Activated CD4-positive, alpha-beta T cell treated with anti-CD3 and anti-CD28 coated beads, Interleukin-2, amount 50 U/mL, for 16 hours (primary cell): ENCODE results near the gene NEU3.
"Not testable (repeated sequence)": the region's sequence is repeated elsewhere in the genome, so short reads cannot be mapped to it uniquely, and the experiment has no call there.

Experiments used
- DNase-seq: peaks from one replicate; pipeline ENCODE4 v3.0.0-alpha.2; 2020

The NEU3 gene

DNA sequence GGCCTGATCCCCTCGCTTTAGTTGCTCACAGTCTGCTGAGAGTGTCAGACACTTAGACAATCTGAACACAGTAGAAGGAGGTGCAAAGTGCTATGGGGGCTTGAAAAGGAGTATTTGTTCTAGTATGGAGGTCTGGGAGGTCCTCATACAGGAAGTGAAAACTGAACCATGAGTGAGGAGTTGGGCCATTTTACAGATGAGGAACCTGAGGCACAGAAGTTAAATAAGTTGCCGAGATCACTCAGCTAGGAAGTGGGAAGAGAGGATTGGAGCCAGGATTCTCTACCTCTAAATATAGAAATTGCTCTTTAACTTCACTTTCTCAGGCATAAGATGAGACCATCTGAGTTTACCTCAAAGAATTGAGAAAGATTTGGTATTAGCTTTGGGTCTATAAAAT, 4.0 kb upstream of the NEU3 start:
- no peak for DNase-seq

DNA sequence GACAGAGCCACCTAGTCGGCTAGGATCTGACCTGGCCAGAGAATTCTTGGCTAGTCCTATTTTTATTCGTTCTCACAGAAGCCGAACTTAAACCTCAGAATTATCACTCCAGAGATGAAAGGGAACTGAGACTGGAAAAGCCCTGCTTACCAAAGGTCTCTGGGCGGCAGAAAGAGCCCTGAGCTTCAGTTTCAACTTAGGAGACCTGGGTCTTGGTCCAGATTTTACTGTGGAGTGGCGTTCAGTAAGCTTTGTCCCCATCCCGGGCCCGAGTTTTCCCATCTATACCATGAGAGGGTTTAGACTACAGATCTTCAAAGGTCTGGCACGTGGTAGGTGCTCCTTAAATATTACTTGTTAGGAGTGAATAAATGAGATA, 516 bp downstream of the NEU3 start:
- DNase-seq: no peak

DNA sequence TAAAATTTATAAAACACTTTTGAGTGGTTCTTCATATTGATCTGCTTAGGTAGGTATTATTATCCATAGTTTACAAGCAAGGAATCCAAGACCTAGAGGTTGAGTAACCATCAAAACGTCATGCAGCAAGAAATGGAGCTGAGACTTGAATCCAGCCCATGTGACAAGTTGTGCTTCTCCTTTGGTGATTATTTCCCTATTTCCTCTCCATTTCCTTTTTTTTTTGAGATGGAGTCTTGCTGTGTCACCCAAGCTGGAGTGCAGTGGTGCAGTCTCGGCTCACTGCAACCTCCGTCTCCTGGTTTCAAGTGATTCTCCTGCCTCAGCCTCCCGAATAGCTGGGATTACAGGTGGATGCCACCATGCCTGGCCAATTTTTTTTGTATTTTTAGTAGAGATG, 1.4 kb downstream of the NEU3 start:
- DNase-seq: not testable (repeated sequence)

DNA sequence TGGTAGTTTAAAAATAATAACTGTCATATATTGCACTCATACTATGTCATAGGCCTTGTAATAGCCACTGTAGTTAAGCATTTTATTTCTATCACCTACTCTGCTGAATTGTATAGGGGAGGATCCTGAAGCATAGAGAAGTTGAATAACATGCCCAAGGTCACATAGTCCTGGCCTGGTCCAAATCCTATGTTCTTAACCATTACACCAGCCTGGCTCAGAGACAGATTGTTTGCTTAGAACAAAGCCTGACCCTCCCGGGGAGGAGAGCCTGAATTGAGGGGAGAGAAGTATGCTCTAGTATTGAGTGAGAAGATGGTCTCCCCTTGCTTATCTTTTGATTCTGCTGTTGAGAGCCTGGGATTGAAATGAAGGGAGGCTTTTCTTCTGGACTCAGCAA, 2.2 kb downstream of the NEU3 start:
- DNase-seq: no peak

DNA sequence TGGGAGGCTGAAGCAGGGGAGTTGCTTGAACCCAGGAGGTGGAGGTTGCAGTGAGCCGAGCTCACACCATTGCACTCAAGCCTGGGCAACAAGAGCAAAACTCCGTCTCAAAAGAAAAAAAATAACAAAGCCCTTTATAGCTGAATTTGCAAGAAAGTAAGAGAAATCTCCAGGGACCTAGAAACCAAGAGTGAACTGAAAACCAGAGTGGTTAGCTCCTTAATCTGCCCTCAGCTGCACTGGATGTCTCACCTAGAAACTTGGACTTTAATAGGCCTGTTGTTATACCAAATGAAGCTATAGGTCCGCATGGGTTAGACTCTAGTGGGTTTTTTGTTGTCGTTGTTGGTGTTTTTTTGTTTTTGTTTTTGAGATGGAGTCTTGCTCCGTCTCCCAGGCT, 4.1 kb downstream of the NEU3 start:
- DNase-seq: no peak

DNA sequence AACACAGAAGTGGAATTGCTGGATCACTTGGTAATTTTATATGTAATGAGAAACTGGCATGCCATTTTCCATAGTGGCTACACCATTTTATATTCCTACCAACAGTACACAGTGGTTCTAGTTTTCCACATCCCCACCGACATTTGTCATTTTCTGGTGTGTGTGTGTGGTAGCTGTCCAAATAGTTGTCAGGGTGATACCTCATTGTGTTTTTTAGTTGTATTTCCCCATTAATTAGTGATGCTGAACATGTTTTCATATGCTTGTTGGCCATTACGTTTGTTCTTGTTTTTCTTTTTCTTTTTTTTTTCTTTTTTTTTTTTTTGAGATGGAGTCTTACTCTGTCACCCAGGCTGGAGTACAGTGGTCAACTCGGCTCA, 12.2 kb downstream of the NEU3 start:
- DNase-seq: no peak

DNA sequence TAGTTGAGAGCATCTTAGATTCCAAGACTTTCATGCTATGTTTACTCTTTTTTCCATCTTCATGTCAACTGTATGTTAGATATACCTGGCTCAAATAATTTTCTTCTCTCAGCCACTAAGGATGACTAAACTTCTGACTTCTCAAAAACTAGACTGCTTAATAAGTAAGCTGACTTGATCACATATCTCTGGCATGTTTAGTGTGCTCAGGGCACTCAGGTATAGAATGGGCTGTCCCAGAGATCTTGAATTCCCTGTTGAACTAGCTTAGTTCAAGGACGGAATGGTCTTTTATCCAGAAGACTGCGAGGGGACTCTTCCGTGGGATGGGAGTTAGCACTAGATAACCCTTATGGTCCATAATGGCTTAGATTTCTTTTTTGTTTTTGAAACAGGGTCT, 13.0 kb downstream of the NEU3 start:
- no peak for DNase-seq

DNA sequence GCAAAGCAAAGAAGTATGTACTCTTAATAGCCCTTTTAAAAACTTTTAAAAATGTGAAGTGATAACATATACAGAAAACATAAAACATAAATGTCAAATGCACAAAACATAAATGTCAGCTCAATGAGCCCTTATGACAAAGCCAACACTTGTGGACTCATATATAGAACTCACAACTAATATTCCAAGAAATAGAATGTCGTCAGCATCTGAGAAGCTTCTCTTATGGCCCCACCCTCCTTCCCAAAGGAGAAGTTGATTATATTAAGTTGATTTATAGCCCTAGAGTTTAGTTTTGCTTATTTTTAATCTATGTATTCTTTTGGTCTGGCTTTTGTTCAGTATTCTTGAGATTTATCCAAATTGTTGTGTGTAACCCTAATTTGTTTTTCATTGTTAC, 13.8 kb downstream of the NEU3 start:
- DNase-seq: no peak

DNA sequence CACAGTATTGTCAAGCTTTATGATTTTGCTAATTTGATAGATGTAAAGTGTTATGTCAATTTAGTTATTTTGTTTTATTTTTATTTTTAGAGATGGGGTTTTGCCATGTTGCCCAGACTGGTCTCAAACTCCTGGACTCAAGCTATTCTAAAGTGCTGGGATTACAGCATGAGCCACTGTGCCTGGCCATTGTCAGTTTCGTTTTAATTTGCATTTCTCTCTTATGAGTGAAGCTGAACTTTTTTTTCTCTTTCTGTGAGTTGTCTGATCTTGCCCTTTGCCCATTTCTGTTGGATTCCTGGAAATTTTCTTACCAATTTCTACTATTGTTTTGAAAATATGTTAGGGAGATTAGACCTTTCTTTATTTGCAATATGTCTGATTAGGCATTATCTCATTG, 15.5 kb downstream of the NEU3 start:
- DNase-seq: no peak

DNA sequence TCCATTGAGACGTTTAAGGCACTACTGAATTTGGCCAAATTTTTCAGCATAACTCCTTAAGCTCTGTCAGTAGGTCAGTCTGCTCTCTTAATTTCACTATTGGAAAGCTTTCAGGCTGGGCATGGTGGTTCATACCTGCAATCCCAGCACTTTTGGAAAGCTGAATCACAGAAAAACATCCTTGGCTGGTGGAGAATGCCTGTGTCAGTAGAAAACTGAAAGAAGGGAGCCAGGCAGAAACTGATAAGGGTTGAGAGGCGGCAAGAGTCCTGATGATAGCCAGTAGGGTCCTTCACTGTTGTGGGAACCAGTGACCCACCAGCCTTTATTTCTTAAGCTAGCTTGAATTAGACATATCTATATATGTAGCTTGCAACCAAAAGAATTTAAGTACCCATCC, 22.6 kb downstream of the NEU3 start:
- DNase-seq: no peak

DNA sequence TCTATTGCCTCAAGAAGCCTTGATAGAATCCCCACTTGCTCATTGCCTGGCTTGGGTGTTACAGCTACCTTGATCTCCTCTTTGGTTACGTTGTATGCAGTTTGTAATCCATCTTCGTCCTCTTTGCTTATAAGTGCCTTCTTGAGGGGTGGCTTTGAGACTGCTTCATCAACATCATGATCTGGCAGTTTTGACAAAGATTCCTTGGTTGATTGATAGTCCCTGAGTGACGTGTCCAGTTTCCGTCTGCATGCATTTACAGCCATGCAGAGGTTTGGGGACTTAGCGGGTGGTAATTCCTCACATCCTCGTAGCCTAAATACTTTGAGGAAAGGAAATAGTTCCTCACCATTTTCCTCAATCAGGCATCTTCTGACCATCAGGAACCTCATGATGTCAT, 23.1 kb downstream of the NEU3 start:
- DNase-seq: no peak

DNA sequence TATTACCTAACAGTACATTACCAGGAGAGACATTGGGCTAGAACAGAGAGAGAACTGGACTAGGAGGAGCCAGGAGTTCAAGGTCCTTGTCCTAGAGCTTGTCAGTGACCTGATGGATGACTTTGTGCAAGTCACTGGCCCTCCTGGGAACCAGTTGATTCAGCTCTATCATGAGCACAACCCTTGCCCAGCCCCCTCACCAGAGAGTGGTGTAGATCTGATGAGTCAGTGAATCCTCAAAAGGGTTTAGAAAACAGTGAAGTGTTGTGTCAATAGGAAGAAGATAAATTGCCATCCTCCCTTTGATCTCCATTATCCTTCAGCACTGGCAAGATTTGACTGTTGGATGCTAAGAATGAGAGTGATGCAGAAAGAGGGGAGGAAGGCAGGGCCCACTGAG, 24.3 kb downstream of the NEU3 start:
- no peak for DNase-seq

DNA sequence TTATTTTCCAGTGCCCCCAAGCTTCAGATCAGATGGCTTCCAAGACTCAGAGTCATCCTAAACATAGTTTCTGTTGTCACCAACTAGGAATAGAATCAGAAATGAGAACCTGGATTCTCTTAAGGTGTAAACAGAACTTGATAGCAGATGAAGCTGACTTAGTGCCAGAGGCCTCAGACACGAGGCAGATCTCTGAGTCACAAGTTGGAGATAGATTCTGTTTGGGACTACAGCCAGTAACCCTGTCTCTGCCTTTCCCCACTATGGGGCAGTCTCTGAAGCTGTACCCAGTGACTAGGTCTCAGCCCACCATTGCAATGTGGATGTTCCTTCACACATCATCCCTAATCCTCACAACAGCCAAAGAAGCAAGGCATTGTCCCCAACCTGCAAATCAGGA, 25.4 kb downstream of the NEU3 start:
- DNase-seq: no peak

DNA sequence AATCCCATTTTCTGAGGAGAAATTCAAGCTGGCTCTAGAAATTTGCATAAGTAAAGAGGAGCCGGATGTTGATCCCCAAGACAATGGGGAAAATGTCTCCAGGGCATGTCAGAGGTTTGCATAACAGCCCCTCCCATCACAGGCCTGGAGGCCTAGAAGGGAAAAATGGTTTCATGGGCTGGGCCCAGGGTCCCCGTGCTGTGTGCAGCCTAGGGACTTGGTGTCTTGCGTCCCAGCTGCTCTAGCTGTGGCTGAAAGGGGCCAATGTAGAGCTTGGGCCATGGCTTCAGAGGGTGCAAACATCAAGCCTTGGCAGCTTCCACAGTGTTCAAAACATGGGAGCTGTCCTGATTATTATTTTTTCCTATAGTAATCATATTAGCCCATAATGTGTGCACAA, 30.5 kb downstream of the NEU3 start:
- not testable (repeated sequence) for DNase-seq

DNA sequence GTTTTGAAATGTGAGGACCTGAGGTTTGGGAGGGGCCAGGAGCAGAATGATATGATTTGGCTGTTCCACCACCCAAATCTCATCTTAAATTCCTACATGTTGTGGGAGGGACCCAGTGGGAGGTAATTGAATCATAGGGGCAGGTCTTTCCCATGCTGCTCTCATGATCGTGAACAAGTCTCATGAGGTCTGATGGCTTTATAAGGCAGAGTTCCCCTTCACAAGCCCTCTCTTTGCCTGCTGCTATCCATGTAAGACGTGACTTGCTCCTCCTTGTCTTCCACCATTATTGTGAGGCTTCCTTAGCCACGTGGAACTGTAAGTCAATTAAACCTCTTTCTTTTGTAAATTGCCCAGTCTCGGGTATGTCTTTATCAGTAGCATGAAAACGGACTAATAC, 31.6 kb downstream of the NEU3 start:
- DNase-seq: not testable (repeated sequence)

DNA sequence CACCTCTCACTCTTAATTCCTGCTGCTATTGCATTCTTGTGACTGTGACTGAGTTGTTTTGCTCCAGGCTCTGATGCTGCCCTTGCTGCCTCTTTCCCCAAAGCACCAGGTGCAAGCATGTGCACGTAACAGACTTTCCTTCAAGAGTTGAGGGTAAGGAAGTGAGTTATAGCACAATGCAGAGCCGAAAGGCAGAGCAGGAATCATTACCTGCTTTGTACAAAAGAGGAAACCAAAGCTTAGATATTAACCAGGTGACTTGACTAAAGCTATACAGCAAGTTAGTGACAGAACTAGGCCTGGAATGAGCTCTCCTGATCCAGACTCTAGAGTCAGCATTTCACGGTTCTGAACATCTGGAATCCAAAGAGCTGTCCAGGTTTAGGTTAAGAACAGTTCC, 33.6 kb downstream of the NEU3 start:
- no peak for DNase-seq

DNA sequence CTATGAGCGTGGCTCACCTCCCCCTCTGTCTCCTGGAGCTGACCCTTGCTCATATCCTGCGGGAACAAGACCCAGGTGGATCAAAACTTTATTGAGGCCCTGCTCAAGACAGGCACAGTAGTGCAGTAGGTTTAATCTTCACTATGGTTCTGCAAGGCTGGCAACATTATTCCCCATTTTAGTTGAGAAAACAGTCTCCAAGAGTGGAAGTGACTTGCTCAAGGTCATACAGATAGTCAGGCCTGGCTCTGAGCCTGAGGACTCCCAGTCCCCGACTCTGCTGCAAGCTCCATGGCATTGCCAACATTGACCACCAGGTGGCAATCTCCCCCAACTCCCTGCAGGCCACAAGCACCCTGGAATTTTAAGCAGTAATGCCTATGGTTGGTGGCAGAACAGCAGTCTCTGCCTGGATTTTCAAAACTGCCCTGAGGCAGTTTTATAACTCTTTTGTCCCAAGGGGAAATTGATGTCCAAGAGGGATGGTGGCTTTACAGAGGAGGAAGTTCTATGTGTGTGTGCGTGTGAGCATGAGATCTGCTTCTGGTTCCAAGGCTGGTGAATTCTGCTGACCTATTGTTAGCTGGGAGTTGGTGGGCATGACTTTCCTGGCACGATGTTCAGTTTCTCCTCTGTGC, 34.1 kb downstream of the NEU3 start:
- peak; percentile 74 for DNase-seq

DNA sequence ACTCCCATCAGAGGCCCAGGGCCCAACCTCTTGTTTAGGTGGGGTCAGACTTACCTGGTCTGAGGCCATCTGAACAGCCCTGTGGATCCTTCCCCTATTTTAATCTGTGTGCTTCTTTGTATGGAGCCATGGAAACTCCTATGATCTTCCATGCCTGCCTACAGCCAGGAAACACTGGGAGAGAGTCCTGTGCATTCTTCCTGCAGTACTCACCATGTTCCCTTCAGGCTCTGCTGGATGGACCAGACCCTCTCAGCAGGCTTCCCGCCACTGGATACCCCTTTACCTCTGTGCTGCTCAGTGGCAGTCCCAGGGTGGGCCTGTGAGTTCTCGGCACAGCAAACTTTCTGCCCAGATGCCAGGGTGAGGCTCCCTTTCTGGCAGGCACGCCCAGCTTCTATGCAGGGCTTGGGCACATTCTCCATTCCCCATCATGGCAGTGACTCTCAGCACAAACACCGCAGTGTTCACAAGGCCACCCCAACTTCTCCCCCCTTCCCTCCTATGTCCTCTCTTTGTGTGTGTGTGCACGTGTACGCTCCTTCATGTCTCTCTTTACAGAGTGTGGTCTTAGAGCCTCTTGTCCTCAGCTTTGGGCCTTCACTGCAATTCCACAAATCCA, 34.8 kb downstream of the NEU3 start:
- DNase-seq: no peak

DNA sequence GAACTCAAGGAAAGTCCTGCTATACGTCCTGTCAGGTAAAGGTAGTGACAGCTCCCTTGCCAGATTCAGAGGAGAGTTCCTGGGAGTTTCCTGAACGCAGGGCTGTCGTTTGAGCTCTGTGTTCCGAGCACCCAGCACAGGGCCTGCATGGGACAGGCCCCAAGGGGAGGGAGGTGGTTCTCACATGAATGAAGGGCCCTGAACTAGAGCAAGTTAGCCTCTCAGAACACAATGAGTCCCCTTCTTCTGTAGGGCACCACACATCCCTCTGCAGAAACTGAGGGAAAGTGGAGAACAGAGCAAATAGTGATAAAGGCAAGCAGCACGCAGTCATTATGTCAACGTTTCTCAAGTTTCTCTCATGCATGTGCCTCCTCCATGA, 35.3 kb downstream of the NEU3 start:
- DNase-seq: no peak

DNA sequence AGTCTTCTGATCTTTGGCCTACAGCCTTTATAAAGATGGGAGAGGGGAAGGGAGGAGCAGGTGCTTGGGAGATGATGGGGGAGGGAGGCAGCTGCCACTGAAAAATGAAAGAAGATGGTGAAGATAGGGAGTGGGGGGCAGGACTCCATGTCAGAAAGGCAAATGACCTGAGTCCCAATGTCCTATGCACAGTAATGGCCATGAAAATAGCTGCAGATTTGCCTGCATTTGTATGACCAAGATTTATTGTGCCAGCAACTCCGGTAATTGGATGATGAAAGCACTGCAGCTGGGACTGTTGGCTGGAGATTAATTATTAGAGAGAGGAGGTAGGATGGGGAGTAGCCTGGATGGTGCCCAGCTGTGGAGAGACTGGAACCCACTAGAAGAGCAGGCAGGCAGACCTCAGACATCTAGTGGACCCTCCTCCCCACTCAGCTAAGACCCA, 36.1 kb downstream of the NEU3 start:
- DNase-seq: no peak

DNA sequence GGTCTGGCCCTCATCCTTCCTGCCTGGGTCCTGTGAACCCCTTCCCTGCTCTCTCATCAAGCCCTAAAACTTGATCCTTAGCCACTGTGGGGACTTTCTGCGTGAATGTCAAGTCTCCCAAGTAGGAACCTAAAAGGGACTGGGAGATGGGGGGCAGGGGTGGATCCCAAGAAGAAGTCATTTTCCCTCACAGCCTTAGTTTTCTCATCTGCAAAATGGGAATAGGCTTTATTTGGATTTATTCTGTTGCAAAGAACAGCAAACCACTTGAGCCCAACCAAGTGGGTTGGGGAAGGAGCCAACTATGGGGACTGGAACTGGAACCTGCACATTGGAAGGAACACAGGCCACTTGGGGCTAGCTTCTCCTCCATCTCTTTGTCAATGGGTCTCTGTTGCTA, 36.8 kb downstream of the NEU3 start:
- no peak for DNase-seq

DNA sequence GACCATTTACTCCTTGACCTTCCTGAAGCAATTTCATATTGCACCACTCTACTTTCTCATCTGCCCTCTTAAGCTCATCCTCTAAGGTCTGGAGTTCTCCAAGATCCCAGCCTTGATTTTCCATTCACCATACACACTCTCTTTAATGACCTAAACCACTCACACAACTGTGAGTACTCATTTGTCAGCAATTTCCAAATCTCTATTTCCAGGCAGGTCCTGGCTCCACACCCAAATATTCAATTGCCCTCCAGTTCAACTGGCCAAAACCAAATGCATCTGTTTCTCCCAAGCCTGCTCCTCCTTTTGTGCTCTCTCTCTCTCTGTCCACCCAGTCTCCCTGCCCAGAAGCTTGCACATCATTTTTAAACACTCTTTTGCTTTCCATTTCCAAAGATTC, 39.6 kb downstream of the NEU3 start:
- DNase-seq: no peak

DNA sequence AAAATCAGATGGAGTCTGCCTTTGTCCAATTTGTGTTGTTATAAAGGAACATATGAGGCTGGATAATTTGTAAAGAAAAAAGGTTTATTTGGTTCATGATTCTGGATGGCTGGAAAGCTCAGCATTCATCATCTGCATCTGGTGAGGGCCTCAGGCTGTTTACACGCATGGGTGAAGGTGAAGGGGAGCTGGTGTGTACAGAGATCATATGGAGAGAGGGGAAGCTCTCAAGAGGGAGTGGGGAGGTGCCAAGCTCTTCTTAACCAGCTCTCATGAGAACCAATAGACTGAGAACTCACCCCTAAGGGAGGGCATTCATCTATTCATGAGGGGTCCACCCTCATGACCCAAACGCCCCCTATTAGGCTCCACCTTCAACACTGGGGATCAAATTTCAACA, 40.0 kb downstream of the NEU3 start:
- DNase-seq: no peak

DNA sequence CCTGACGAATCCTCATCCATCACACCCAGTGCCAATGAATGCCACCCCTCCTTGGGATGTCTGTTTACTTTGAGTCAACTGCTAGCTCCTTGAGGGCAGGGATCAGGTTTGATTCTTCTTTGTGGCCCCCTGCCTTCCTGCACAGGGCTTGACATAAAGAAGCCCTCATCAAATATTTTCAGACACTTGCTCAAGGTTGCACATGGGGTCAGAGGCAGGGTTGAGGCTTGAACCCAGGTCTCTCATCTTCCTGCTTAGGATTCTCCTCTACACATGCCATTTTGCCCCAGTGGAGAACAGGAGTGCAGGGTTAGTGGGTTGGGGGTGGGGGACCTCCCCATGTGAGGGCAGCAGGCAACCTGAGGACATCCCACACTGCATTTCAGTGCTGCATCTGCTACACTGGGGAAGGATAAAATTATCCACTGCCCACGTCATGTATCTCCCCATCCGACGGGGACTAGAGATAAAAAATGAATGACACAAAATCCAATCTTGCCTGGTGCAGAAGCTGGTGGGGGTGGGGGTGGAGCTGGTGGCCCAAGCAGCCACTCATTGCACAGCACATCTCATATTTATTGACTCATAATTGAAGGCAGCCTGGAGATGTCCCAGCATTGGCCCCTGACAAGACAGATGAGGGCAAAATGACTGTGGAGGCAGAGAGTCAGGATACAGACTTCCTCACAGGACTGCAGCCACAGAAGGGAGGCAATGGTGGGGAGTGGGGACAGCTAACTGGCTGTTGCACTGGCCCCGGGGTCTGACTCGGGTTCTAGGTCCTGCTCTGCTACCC, 41.3 kb downstream of the NEU3 start:
- no peak for DNase-seq
